A549 (cell line): ENCODE measurements around the gene PRR5. TPM values are rescaled to one million over a fixed set of nuclear protein-coding genes. Genes with fewer than 3 reads are reported as not detected.
A peak's percentile ranks its signal among the peaks of the same experiment; 100 is the strongest.

Experiments used
- ATAC-seq, 2 experiments: fragments of 200-7000 bp in 1 of 2; fragments of >200 bp in 1 of 2; cut with Nextera tagmentation in 1 of 2; cut with Tn5 transposase in 1 of 2; 3 replicates each; pipeline versions ENCODE4 v1.8.0 to v1.9.1; 2018 to 2020; ENCODE audit warnings: mild to moderate bottlenecking in 1 of 2, moderate library complexity in 1 of 2
- CTCF ChIA-PET: fragments of 300-600 bp; sonication (Branson Sonifier 250); formaldehyde crosslinking; extraction: SDS; loops from one replicate; lab custom pipeline; 2021; ENCODE audit warnings: antibody characterized with exemption, inconsistent platforms; lab: Yijun Ruan, JAX
- POLR2A ChIA-PET: fragments of 350-600 bp; formaldehyde crosslinking; extraction: SDS; loops from one replicate; lab custom pipeline; 2021; ENCODE audit warnings: antibody characterized with exemption, inconsistent platforms; lab: Yijun Ruan, JAX
- DNase-seq, 2 experiments: peaks; one replicate each; pipeline versions ENCODE4 v3.0.0 to v3.0.0-alpha.2; 2011 to 2016; ENCODE audit warnings: low read depth in 1 of 2, low spot score in 1 of 2
- FAIRE-seq: peaks from 2 replicates; lab custom pipeline; 2011; peaks lifted over from hg19 to GRCh38; lab: Jason Lieb, UNC
- H3K27ac ChIP-seq, 2 experiments: fragments of >200 bp; sonication (Bioruptor Twin); formaldehyde crosslinking; 3 replicates each; pipeline ENCODE4 v1.5.1; 2016 to 2017
- H3K4me1 ChIP-seq: fragments of >200 bp; sonication (Bioruptor Twin); formaldehyde crosslinking; 3 replicates; pipeline ENCODE4 v1.6.1; 2016
- H3K4me2 ChIP-seq: fragments of >200 bp; sonication (Bioruptor Twin); formaldehyde crosslinking; 3 replicates; pipeline ENCODE4 v1.6.1; 2016
- H3K4me3 ChIP-seq: fragments of >200 bp; sonication (Bioruptor Twin); formaldehyde crosslinking; 3 replicates; pipeline ENCODE4 v1.5.1; 2016
- H3K9me3 ChIP-seq: fragments of >200 bp; sonication (Bioruptor Twin); formaldehyde crosslinking; 3 replicates; pipeline ENCODE4 v1.6.1; 2016
- CBX8 ChIP-seq: fragments of 200-600 bp; sonication (generic); IDR thresholded peaks from 2 replicates; pipeline ENCODE4 v1.6.1; 2016
- CHD2 ChIP-seq: fragments of 150-350 bp; IDR thresholded peaks from 2 replicates; pipeline ENCODE4 v1.6.1; 2014; ENCODE audit warnings: low read length; ENCODE audit not compliant: partially characterized antibody
- EHMT2 ChIP-seq: fragments of 200-600 bp; sonication (generic); IDR thresholded peaks from 2 replicates; pipeline ENCODE4 v1.6.1; 2016; ENCODE audit warnings: antibody characterized with exemption, low read depth, mild to moderate bottlenecking, moderate library complexity
- EP300 ChIP-seq, 2 experiments: fragments of >200 bp; sonication (Bioruptor Twin); formaldehyde crosslinking; IDR thresholded peaks; 2 replicates in 1 of 2; 3 replicates in 1 of 2; pipeline ENCODE4 v1.6.1; 2016 to 2017
- FOSB ChIP-seq: fragments of 250-450 bp; sonication (Bioruptor Pico); IDR thresholded peaks from 2 replicates; pipeline ENCODE4 v1.5.0; 2020; ENCODE audit warnings: mild to moderate bottlenecking, moderate library complexity
- GATA3 ChIP-seq: IDR thresholded peaks from 2 replicates; pipeline ENCODE4 v1.6.1; 2012; ENCODE audit warnings: borderline replicate concordance
- HMGXB4 ChIP-seq: fragments of 250-450 bp; sonication (Bioruptor Pico); IDR thresholded peaks from 2 replicates; pipeline ENCODE4 v1.5.0; 2021; ENCODE audit warnings: mild to moderate bottlenecking, moderate library complexity, borderline replicate concordance
- MAX ChIP-seq: IDR thresholded peaks from 2 replicates; pipeline ENCODE4 v1.6.1; 2012
- MAZ ChIP-seq: fragments of 150-350 bp; IDR thresholded peaks from 2 replicates; pipeline ENCODE4 v1.6.1; 2014; ENCODE audit warnings: antibody characterized with exemption, low read depth, low read length, borderline replicate concordance
- PHF8 ChIP-seq: fragments of 200-600 bp; sonication (generic); IDR thresholded peaks from 2 replicates; pipeline ENCODE4 v1.6.1; 2016; ENCODE audit warnings: low read depth, mild to moderate bottlenecking, antibody characterized with exemption, moderate library complexity, borderline replicate concordance
- RCOR1 ChIP-seq: fragments of 150-350 bp; IDR thresholded peaks from 2 replicates; pipeline ENCODE4 v1.6.1; 2014; ENCODE audit warnings: antibody characterized with exemption, low read length, low read depth
- REST ChIP-seq: fragments of 200-600 bp; sonication (generic); IDR thresholded peaks from 2 replicates; pipeline ENCODE4 v1.6.1; 2016; ENCODE audit warnings: antibody characterized with exemption, mild to moderate bottlenecking, moderate library complexity
- SMC3 ChIP-seq: fragments of >200 bp; sonication (Bioruptor Twin); formaldehyde crosslinking; IDR thresholded peaks from 3 replicates; pipeline ENCODE4 v1.6.1; 2018; ENCODE audit warnings: inconsistent platforms
- TFCP2L1 ChIP-seq: fragments of 250-450 bp; sonication (Bioruptor Pico); IDR thresholded peaks from 2 replicates; pipeline ENCODE4 v1.5.0; 2021; ENCODE audit warnings: mild to moderate bottlenecking
- ZC3H11A ChIP-seq: fragments of 450-650 bp; IDR thresholded peaks from 2 replicates; pipeline ENCODE4 v1.6.1; 2014; ENCODE audit warnings: antibody characterized with exemption, mild to moderate bottlenecking
- ZFP36 ChIP-seq: fragments of 450-650 bp; IDR thresholded peaks from 2 replicates; pipeline ENCODE4 v1.6.1; 2014; ENCODE audit warnings: borderline replicate concordance; ENCODE audit not compliant: partially characterized antibody
- ZNF302 ChIP-seq: fragments of 250-450 bp; sonication (Bioruptor Pico); IDR thresholded peaks from 2 replicates; pipeline ENCODE4 v1.9.0; 2021; ENCODE audit warnings: inconsistent platforms, mild to moderate bottlenecking, moderate library complexity
- WGBS: methylation state at CpG from one replicate; pipeline ENCODE4 v1.1.6; 2017; ENCODE audit errors: missing lambda C conversion rate; 5-methylcytosine and 5-hydroxymethylcytosine counted together
- polyA plus RNA-seq, 4 experiments: library from polyadenylated mRNA; depleted of rRNA in 3 of 4; stranded (reverse); fragments of >200 nt; fragmentation: RNase III in 1 of 4; extraction: RNeasy Plus Mini Kit Qiagen cat#74134 plus additional on column Dnase treatment in 1 of 4; gene quantifications; 2 replicates in 3 of 4; 3 replicates in 1 of 4; pipeline ENCODE4 v1.2.3, GENCODE V29; 2011 to 2017

Gene PRR5
- polyA plus RNA-seq, 2 of the 4 experiments (the other 2 are of a cell fraction) = 7.1 to 19.5 TPM

- ChIA-PET CTCF (interaction anchor here (1.0 to 2.2 kb wide), 3 partner anchors 9 to 43 kb away, joined by 3 to 10 read pairs (median 5); no protein-coding TSS in a partner anchor), POLR2A (no interaction called here)
- Histone ChIP-seq H3K4me3 (no peak overlapping the region), H3K27ac (no peak overlapping the region), H3K9me3 (no peaks in the 10 kb centered on the region), H3K4me2 (no peak overlapping the region), H3K4me1 (no peaks in the 10 kb centered on the region)
- ATAC-seq (no peak), DNase-seq (no peak), FAIRE-seq (no peak)
- 92% methylated on average over 7 of the region's 21 CpGs for WGBS
- no peak for TF ChIP-seq SMC3
- TF ChIP-seq HMGXB4 (CRISPR knock-in tag) = no peak
Observed at GRCh38 chr22:44727148-44727547, 25.1 kb downstream of the PRR5 start.

- POLR2A ChIA-PET = no interaction called here
- H3K9me3 ChIP-seq = no peaks in the 10 kb centered on the region
- CTCF ChIA-PET = interaction anchor here (1.0 to 2.2 kb wide), 3 partner anchors 8 to 43 kb away, joined by 3 to 10 read pairs (median 5); no protein-coding TSS in a partner anchor
- no peak for FAIRE-seq
- no peaks in the 10 kb centered on the region for H3K4me1 ChIP-seq
- no peak for DNase-seq
- 98% methylated on average over 8 of the region's 13 CpGs for WGBS
- no peak overlapping the region for H3K4me3 ChIP-seq
- no peak overlapping the region for H3K4me2 ChIP-seq
- no peak overlapping the region for H3K27ac ChIP-seq
- TF ChIP-seq CHD2 = no peak
- TF ChIP-seq ZFP36 = peak; percentile 71
- no peak for TF ChIP-seq REST
- no peak for TF ChIP-seq CBX8
- no peak for TF ChIP-seq RCOR1
- no peak for TF ChIP-seq FOSB
- no peak for ATAC-seq
Observed at GRCh38 chr22:44727709-44728108, 25.7 kb downstream of the PRR5 start.

- CTCF ChIA-PET = interaction anchor here (2.2 to 2.6 kb wide), 2 partner anchors 7 to 44 kb away, joined by 10 read pairs; no protein-coding TSS in a partner anchor
- DNase-seq (no peak), ATAC-seq (no peak)
- Histone ChIP-seq H3K27ac (no peak overlapping the region), H3K4me2 (no peak overlapping the region), H3K4me3 (no peak overlapping the region), H3K9me3 (no peaks in the 10 kb centered on the region), H3K4me1 (no peaks in the 10 kb centered on the region)
- 90% methylated on average over 8 of the region's 21 CpGs for WGBS
- no peak for TF ChIP-seq HMGXB4 (CRISPR knock-in tag)
- TF ChIP-seq MAX = no peak
- no peak for TF ChIP-seq ZNF302 (CRISPR knock-in tag)
- no peak for TF ChIP-seq MAZ
- TF ChIP-seq PHF8 = no peak
- no peak for TF ChIP-seq ZFP36
- no peak for TF ChIP-seq ZC3H11A
- no peak for TF ChIP-seq GATA3
- TF ChIP-seq TFCP2L1 (CRISPR knock-in tag) = no peak
- TF ChIP-seq EHMT2 = no peak
- TF ChIP-seq EP300 (IDR thresholded peaks at IDR 0.05) = no peak
- TF ChIP-seq, all 56 proteins: peak for 0
- no peak for FAIRE-seq
- POLR2A ChIA-PET = no interaction called here
Observed at GRCh38 chr22:44728761-44729324, 26.8 kb downstream of the PRR5 start.
